Stimulated activated CD4-positive, alpha-beta T cell treated with anti-CD3 and anti-CD28 coated beads, Interleukin-15, amount 100 ng/mL, for 1 hour (primary cell): ENCODE measurements around the gene DOK5.

Source experiments
- DNase-seq, 2 donors: peaks; one replicate each; pipeline ENCODE4 v3.0.0-alpha.2; 2020; ENCODE audit warnings: low read depth in 1 of 2, low spot score in 1 of 2

DOK5 gene

DNA sequence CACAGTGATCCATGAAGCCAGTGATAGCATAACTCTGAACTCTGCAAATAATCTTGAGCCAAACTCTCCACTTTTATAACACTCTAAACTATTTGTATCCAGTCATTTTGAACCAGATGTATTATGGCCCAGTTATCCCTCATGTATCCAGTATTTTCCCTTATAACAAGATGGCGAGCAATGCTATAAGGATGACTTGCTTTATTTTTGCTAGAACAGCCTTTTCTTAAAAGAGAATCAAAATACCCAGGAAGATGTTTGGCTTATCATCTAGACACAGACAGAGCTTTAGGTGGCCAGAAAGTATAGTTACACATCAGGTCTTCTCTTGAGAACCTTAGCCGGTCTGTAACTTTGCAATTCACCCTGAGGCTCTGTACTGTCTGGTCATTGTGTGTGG, 81.0 kb downstream of the DOK5 start:
- DNase-seq = no peak

GRCh38 chr20:54557806-54558590, 82.6 kb downstream of the DOK5 start:
- no peak for DNase-seq

DNA sequence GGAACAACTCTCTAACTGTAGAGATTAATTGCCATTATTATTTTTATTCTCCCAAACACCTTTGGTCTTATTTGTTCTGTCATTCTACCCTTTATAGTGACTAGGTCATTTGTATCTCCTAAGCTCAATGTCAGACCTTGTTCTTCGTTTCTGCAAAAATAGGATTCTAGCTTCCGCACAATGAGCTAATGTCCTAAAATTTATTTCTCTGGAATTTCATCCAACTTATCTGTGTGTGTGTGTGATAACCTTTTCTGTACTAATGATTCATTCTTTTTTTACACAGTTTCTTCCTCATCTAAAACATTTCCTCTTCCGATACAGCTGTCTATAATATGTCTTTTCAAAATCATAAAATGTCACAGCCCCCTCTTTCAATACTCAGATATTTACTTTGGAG, 84.5 kb downstream of the DOK5 start:
- DNase-seq = no peak

GRCh38 chr20:54560357-54560756, 85.0 kb downstream of the DOK5 start:
- no peak for DNase-seq

DNA sequence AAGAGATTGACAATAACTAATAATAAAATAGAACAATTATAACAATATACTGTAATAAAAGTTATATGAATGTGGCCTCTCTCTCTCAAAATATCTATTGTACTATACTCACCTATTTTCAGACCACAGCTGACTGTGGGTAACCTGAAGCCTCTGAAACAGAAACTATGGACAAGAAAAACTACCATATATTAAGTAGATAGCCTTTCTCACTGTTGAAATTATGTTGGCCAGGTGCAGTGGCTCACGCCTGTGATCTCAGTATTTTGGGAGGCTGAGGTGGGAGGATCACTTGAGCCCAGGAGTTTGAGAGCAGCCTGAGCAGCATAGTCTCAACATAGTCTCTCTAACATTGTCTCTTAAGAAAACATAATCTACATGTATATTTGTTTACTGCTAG, 89.9 kb downstream of the DOK5 start:
- DNase-seq = no peak

- DNase-seq = no peak
Measured at GRCh38 chr20:54566031-54566688, 90.8 kb downstream of the DOK5 start.

DNA sequence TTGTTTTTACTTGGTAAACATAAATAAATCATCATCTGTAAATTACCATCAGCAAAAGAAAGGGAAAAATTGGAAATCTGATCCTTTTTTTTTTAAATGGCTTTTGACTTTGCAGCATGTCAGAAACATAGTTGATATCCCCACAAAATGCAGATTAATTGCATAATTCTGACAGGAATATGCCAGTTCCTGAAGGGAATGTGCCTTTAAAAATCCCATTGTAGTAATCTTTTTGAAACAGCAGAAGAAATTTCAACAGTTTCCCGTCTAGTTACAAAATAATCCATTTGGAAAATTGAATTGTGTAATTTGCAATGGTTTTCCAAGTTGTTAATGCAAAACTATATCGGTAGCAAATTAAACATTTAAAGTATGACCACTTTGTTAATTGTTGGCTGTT, 95.2 kb downstream of the DOK5 start:
- no peak for DNase-seq

DNA sequence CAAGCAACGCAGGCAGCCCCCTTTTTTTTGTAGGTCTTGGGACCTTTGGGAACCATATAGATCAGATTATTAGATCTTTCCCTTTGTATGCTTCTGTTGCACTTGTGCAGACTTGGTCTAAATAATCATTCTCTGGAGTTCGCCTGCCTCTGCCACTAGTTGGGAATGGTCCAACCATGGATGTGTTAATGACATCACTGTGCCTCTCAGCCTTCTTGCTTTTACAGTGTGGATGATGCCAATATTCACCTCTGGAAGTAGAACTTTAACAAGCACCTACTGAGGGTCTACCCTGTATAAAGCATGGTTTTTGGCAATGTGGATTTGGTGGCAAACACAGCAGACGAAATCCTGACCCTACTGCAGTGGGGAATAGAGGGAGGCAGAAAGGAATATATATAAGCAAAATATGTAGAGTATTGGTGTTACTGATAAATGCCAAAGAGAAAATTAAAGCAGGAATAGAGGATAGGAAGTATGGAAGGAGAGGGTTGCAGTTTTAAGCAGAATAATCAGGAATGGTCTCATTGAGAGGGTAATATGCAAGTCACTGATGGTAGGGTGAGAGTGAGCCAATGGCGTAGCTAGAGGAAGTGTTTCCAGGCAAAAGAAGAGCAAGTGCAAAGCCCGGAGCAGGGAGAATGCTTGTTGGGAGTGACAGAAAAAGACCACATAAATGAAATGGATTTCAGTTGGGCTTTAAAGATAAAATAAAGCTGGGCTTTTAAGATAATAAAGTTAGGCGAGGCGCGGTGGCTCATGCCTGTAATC, 97.5 kb downstream of the DOK5 start:
- no peak for DNase-seq

DNA sequence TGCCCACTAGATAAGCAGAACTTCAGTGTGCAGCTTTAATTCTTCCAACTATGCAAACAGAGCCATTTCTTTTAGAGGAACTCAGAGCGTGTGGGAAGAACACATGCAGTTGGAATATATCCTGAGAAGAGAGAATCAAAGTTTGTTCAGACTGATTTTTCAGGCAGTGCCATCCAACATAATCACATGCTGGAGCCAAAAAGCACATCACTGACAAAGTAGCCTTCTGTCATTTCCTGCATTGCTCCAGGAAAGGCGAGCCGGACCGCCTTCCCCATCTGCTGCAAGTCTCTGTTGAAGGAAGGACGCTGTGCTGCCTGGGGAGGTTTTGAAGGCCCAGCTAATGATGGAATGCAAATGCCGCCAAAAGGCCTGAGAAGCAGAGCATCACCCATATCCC, 98.4 kb downstream of the DOK5 start:
- DNase-seq = no peak

DNA sequence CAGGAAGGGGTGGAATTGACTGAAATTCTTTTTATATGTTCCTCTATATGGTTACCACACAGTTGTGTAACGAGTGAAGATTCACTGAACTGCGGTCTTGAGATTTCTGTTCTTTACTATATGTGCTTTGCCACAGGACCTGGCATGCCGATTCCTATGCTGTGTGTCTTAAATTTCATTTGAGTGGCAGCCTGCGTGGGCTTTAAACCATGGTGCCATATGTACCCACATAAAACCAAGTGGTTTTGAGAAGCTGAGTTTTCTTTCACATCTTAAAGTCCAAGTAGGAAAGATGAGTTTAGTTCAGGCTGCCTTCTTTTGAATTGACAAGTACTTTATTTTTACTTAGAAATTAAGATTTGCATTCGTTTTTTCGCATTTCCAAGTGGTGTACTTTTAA, 101.1 kb downstream of the DOK5 start:
- no peak for DNase-seq

- no peak for DNase-seq
Measured at GRCh38 chr20:54577637-54578036, 102.2 kb downstream of the DOK5 start.

GRCh38 chr20:54585217-54585616, 109.8 kb downstream of the DOK5 start:
- no peak for DNase-seq

- DNase-seq = no peak
Measured at GRCh38 chr20:54587408-54587807, 112.0 kb downstream of the DOK5 start.

GRCh38 chr20:54589402-54590030, 114.1 kb downstream of the DOK5 start:
- DNase-seq = no peak

DNA sequence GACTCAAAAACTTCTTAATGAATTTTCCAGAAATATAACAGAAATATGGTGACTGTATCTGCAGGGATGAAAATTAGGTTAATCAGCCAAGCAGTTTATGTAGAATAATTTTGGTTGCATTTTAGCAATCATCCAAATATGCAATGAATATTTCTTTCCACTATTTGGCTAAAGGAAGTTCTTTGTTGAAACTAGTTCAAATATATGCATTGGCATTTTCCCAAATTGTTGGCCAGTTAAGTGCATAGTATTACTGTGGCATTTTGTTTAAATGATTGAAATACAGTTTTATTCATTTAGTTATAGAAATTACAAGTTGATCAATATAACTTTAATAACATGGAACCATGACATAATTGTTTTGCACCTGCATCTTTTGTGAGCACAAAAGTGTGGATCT, 115.5 kb downstream of the DOK5 start:
- no peak for DNase-seq

DNA sequence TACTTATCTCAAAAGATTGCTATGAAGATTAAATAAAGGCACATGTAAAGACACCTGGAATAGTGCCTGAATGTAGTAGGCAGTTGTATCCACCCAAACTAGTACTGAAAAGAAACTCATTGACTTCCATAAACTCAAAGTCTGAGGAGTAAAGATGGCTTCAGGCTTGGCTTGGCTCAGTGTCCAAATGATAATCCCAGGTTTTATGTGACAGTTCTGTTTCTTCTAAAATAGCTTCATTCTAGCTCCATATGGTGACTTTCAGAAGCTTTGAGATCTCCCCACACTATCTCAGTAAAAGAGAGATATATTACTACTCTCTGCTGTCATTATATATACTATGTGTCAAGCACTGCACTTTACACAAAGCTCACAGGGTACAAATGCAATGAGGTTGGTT, 121.3 kb downstream of the DOK5 start:
- no peak for DNase-seq

- no peak for DNase-seq
Measured at GRCh38 chr20:54598352-54598751, 123.0 kb downstream of the DOK5 start.

DNA sequence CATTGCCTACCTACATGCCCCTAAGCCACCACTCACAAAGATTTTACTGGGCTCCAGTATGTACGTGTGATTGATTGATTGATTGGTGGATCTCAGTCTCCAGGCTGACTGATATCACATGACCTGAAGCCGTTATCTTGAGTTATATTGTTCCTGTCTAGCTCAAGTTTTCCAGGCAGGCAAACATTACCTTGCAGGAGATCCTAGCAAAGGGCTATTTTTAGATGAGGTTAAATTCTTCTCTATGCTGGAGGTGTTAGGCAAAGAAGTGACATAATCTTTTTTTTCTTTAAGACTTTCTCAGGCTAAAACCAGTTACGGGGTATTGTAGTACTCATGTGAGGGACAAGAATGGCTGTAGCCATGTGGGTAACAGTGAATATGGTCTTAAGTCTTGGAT, 125.2 kb downstream of the DOK5 start:
- no peak for DNase-seq

- no peak for DNase-seq
Measured at GRCh38 chr20:54601831-54602515, 126.6 kb downstream of the DOK5 start.

- no peak for DNase-seq
Measured at GRCh38 chr20:54605319-54605718, 129.9 kb downstream of the DOK5 start.

GRCh38 chr20:54606380-54606779, 131.0 kb downstream of the DOK5 start:
- DNase-seq = no peak
